ENCODE data around the gene FRY.

Gene FRY

GRCh38 chr13:32246468-32246867, 214.9 kb downstream of the FRY start:
- DNase-seq (ENCODE audit: insufficient read length, low spot score), result peak; percentile 26
- TF ChIP-seq POLR2A (IDR thresholded peaks at IDR 0.05; ENCODE audit: low read depth, low read length), result no peak
- no peak for FAIRE-seq

- TF ChIP-seq POLR2A (IDR thresholded peaks at IDR 0.05; ENCODE audit: low read depth, low read length), result no peak
- DNase-seq (ENCODE audit: insufficient read length, low spot score), result no peak
- no peak for FAIRE-seq
Observed at GRCh38 chr13:32247887-32248286, 216.3 kb downstream of the FRY start.

- no peak for FAIRE-seq
- no peak for TF ChIP-seq POLR2A (IDR thresholded peaks at IDR 0.05; ENCODE audit: low read depth, low read length)
- no peak for DNase-seq (ENCODE audit: insufficient read length, low spot score)
Observed at GRCh38 chr13:32248801-32249200, 217.2 kb downstream of the FRY start.

GRCh38 chr13:32252812-32253438, 221.4 kb downstream of the FRY start:
- TF ChIP-seq POLR2A (IDR thresholded peaks at IDR 0.05; ENCODE audit: low read depth, low read length), result no peak
- FAIRE-seq, result no peak
- DNase-seq (ENCODE audit: insufficient read length, low spot score), result no peak

GRCh38 chr13:32253911-32254399, 222.4 kb downstream of the FRY start:
- FAIRE-seq (no peak), DNase-seq (ENCODE audit: insufficient read length, low spot score) (no peak)
- no peak for TF ChIP-seq POLR2A (IDR thresholded peaks at IDR 0.05; ENCODE audit: low read depth, low read length)

- FAIRE-seq (no peak), DNase-seq (ENCODE audit: insufficient read length, low spot score) (no peak)
- TF ChIP-seq POLR2A (IDR thresholded peaks at IDR 0.05; ENCODE audit: low read depth, low read length), result no peak
Observed at GRCh38 chr13:32254416-32254815, 222.8 kb downstream of the FRY start.

GRCh38 chr13:32254916-32255723, 223.5 kb downstream of the FRY start:
- FAIRE-seq (no peak), DNase-seq (ENCODE audit: insufficient read length, low spot score) (no peak)
- TF ChIP-seq POLR2A (IDR thresholded peaks at IDR 0.05; ENCODE audit: low read depth, low read length), result no peak

GRCh38 chr13:32255724-32256109, 224.1 kb downstream of the FRY start:
- DNase-seq (ENCODE audit: insufficient read length, low spot score) (no peak), FAIRE-seq (no peak)
- no peak for TF ChIP-seq POLR2A (IDR thresholded peaks at IDR 0.05; ENCODE audit: low read depth, low read length)

GRCh38 chr13:32256243-32256642, 224.7 kb downstream of the FRY start:
- DNase-seq (ENCODE audit: insufficient read length, low spot score) (no peak), FAIRE-seq (no peak)
- no peak for TF ChIP-seq POLR2A (IDR thresholded peaks at IDR 0.05; ENCODE audit: low read depth, low read length)

- TF ChIP-seq POLR2A (IDR thresholded peaks at IDR 0.05; ENCODE audit: low read depth, low read length), result no peak
- no peak for DNase-seq (ENCODE audit: insufficient read length, low spot score)
- no peak for FAIRE-seq
Observed at GRCh38 chr13:32257649-32258048, 226.1 kb downstream of the FRY start.

GRCh38 chr13:32259116-32259515, 227.5 kb downstream of the FRY start:
- DNase-seq (ENCODE audit: insufficient read length, low spot score) (no peak), FAIRE-seq (no peak)
- TF ChIP-seq POLR2A (IDR thresholded peaks at IDR 0.05; ENCODE audit: low read depth, low read length), result no peak

GRCh38 chr13:32261567-32261966, 230.0 kb downstream of the FRY start:
- FAIRE-seq, result no peak
- DNase-seq (ENCODE audit: insufficient read length, low spot score), result peak; percentile 9
- TF ChIP-seq POLR2A (IDR thresholded peaks at IDR 0.05; ENCODE audit: low read depth, low read length), result no peak

- no peak for DNase-seq (ENCODE audit: insufficient read length, low spot score)
- FAIRE-seq, result no peak
- TF ChIP-seq POLR2A (IDR thresholded peaks at IDR 0.05; ENCODE audit: low read depth, low read length), result no peak
Observed at GRCh38 chr13:32262165-32262564, 230.6 kb downstream of the FRY start.

GRCh38 chr13:32262619-32263018, 231.0 kb downstream of the FRY start:
- DNase-seq (ENCODE audit: insufficient read length, low spot score), result no peak
- no peak for FAIRE-seq
- TF ChIP-seq POLR2A (IDR thresholded peaks at IDR 0.05; ENCODE audit: low read depth, low read length), result no peak

- FAIRE-seq (no peak), DNase-seq (ENCODE audit: insufficient read length, low spot score) (no peak)
- no peak for TF ChIP-seq POLR2A (IDR thresholded peaks at IDR 0.05; ENCODE audit: low read depth, low read length)
Observed at GRCh38 chr13:32264407-32264806, 232.8 kb downstream of the FRY start.

All from H54 (cell line).